Motor neuron (in vitro differentiated cells): ENCODE measurements around the gene SYNE2. TPM values are rescaled to one million over a fixed set of nuclear protein-coding genes. Genes with fewer than 3 reads are reported as not detected.

Source experiments
- ATAC-seq, 8 experiments: fragments of 200-7000 bp; cut with Tn5 transposase; replicated peaks in 6 of 8; 2 replicates each; pipeline ENCODE4 v1.8.0; 2021; ENCODE audit warnings: mild to moderate bottlenecking in 8 of 8, moderate library complexity in 8 of 8
- H3K27ac ChIP-seq, 2 donors: fragments of 250-450 bp; sonication (Bioruptor Pico); 2 replicates each; pipeline ENCODE4 v1.9.0; 2021; ENCODE audit warnings: antibody characterized with exemption in 2 of 2, mild to moderate bottlenecking in 2 of 2, moderate library complexity in 1 of 2
- H3K4me1 ChIP-seq, 2 donors: fragments of 250-450 bp; sonication (Bioruptor Pico); replicated peaks in 1 of 2; 2 replicates each; pipeline ENCODE4 v1.6.1; 2021; ENCODE audit warnings: antibody characterized with exemption in 2 of 2, mild to moderate bottlenecking in 2 of 2, moderate library complexity in 1 of 2
- H3K4me3 ChIP-seq, 5 donors: fragments of 250-450 bp; sonication (Bioruptor Pico); 2 replicates each; pipeline ENCODE4 v1.9.0; 2021; ENCODE audit warnings: antibody characterized with exemption in 5 of 5, mild to moderate bottlenecking in 5 of 5, moderate library complexity in 4 of 5
- WGBS, 10 experiments: fragments of 450-650 bp; shearing (Covaris generic); methylation state at CpG; one replicate each; pipeline ENCODE4 v1.0.0; 2022; 5-methylcytosine and 5-hydroxymethylcytosine counted together
- in situ Hi-C, 9 experiments: fragments of 400-800 bp; cut with MboI; loops; one replicate each; pipeline ENCODE4 v1.15.0; 2021; ENCODE audit warnings: low sequenced_read_pairs in 9 of 9, low pct_unique_long_range_greater_than_20kb in 2 of 9; ENCODE audit not compliant: unreplicated experiment in 9 of 9
- total RNA-seq, 8 experiments: library from RNA; unstranded; fragments of 300-600 nt; gene quantifications; 2 replicates each; pipeline versions ENCODE4 v1.2.3 to v1.2.4, GENCODE V29; 2022

The SYNE2 gene
- total RNA-seq, 8 experiments from 2014 or later: 3.6 to 51.3 (median 34.2) TPM

DNA sequence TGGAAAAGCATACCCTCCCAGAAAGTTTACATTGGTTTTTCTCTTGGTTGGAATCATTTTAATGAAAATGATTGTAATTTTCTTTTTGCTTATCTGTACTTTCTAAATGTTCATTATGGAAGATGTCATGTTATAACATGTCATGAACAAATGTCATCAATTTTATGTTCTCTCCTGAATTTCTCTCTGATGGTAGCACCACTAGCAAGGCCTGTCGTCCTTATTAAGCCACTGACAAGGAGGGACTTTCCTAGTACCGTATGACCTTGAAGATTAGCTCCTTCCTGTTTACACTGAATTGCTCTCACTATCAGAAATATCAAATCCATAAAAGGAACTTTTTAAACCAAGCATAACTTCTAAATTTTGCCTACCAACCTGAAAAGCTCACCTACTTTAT is 342.4 kb downstream of the SYNE2 start:
- in situ Hi-C loops: no loop called here
- WGBS, 10 experiments: 60 to 100% (median 82%) methylated on average over 1 to 2 of the region's 2 CpGs; no CpG with 5 or more reads in 2 of the 10 experiments
- no peak overlapping the region for H3K27ac ChIP-seq
- no peak for ATAC-seq
- H3K4me1 ChIP-seq: peaks cover 23 to 25% of the 10 kb centered on the region in 2 donors
- H3K4me3 ChIP-seq: no peak overlapping the region

- no peak for ATAC-seq
- in situ Hi-C loops: no loop called here
- Histone ChIP-seq H3K4me1 (peaks cover 28% of the 10 kb centered on the region in 2 donors), H3K27ac (peak overlapping the region; percentile 75 to 93), H3K4me3 (no peak overlapping the region)
- 70 to 100% (median 78%) methylated on average over 2 to 5 of the region's 5 CpGs; no CpG with 5 or more reads in 1 of the 10 experiments for WGBS, 10 experiments
These were observed 343.3 kb downstream of the SYNE2 start for GRCh38 chr14:64196056-64196455.

DNA sequence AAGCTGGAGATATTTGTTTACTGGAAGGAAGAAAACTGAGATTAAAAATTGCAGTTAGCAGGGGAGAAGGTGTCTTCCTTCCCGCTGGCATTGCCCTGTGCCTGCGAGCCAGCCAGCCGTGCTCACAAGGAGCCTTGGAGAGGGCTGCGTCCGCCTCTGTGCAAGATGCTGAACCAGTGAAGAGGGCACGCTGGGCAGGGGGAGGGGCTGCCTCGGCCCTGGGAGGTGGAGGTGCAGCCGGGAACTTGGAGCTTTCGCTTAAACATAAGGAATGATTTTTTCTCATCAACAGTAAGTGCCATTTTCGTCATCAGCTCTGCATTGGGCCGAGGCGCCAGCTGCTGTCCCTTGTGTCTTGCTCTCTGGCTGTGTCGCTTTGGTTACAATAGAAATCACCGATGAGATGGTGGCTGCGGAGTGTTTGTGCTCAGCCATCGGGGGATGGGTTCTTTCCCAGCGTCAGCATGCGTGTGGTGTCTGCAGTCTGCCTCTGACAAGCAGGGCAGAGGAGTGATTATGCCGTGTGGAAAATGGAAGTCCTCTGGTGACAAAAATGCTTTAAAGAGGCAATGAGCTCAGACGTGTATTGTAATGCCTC is 344.1 kb downstream of the SYNE2 start:
- Histone ChIP-seq H3K4me1 (peaks cover 28% of the 10 kb centered on the region in 2 donors), H3K4me3 (peak overlapping the region; percentile 27 to 40 (median 37)), H3K27ac (peak overlapping the region; percentile 75 to 93)
- ATAC-seq: peak; percentile 88 to 96 (median 94)
- 0 to 29% (median 3%) methylated on average over 1 to 13 of the region's 20 CpGs; no CpG with 5 or more reads in 2 of the 10 experiments for WGBS, 10 experiments
- in situ Hi-C loops: no loop called here

- in situ Hi-C loops: no loop called here
- H3K4me3 ChIP-seq: peak overlapping the region in 4 of 5 donors; percentile 27 to 40 (median 38)
- no peak for ATAC-seq
- WGBS, 10 experiments: 0 to 100% (median 59%) methylated on average over 1 to 3 of the region's 3 CpGs; no CpG with 5 or more reads in 2 of the 10 experiments
- H3K4me1 ChIP-seq: peaks cover 28% of the 10 kb centered on the region in 2 donors
- H3K27ac ChIP-seq: peak overlapping the region in 1 of 2 donors; percentile 93
These were observed 345.2 kb downstream of the SYNE2 start for GRCh38 chr14:64197996-64198395.

DNA sequence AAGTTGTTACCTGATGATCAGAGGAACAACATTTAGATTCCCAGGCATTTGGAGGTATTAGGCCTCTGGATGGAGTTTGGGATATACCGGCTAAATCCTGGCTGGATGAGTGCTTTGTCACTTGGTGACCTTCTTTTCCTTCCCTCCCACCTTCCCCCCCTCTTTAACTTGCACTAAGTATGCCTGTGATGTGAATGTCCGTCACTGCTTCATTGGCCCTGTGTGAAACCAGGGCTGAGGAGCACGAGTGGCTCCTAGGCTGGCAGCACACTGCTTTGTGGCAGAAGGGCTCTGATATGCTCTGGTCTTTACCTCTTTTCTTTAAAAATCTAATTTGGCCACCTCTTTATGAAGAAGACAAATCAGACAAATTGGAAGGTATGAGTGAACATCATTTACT is 345.7 kb downstream of the SYNE2 start:
- no peak overlapping the region for H3K4me3 ChIP-seq
- H3K4me1 ChIP-seq: peaks cover 28% of the 10 kb centered on the region in 2 donors
- ATAC-seq: no peak
- 60 to 100% (median 100%) methylated on average over 1 to 2 of the region's 3 CpGs; no CpG with 5 or more reads in 1 of the 10 experiments for WGBS, 10 experiments
- in situ Hi-C loops: no loop called here
- H3K27ac ChIP-seq: peak overlapping the region in 1 of 2 donors; percentile 93

DNA sequence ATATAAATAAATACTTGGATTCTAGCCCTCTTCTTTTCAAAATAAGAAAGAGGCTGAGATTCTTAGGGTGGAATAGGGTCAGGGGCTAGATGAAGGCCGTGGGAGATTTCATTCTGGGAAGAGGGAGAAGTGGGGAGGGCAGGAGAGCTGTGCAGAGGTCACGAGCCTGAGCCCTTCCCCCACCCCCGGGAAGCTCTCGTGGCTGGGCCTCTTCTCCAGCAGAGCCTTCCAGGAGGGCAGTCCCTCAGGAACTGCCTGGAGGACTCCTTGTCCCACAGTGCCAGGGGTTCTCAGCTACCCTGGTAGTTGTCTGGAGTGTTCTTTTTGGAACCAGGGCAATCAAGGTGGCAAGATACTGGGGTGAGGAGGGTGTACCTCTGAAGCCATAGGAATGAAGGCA is 347.4 kb downstream of the SYNE2 start:
- Histone ChIP-seq H3K27ac (no peak overlapping the region), H3K4me3 (no peak overlapping the region), H3K4me1 (peaks cover 28% of the 10 kb centered on the region in 2 donors)
- in situ Hi-C loops: no loop called here
- ATAC-seq: peak in 2 of 8 experiments; percentile 21 to 26
- WGBS, 10 experiments: 0 to 60% (median 33%) methylated on average over 1 to 3 of the region's 4 CpGs; no CpG with 5 or more reads in 5 of the 10 experiments

DNA sequence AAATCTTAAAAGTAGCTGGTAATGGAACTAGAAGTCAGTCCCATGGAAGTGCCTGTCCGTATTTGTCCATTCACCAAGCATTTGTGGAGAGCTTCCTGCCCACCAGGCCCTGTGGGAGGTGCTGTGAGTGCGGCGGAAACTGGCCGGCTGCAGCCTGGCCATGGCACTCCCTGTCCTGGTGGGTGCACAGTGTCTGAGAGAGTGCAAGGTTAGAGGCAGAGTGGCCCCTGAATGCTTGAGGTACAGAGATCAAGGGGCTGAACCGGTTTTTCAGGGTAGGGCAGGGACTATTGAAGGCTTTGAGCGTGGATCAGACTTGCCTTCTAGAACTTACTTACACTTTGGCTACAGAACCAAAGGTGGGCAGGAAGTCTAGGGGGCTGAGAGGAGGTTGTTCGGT is 348.5 kb downstream of the SYNE2 start:
- 40 to 100% (median 84%) methylated on average over 1 to 6 of the region's 7 CpGs; no CpG with 5 or more reads in 6 of the 10 experiments for WGBS, 10 experiments
- in situ Hi-C loops: no loop called here
- Histone ChIP-seq H3K27ac (no peak overlapping the region), H3K4me3 (no peak overlapping the region), H3K4me1 (peaks cover 21 to 28% of the 10 kb centered on the region in 2 donors)
- no peak for ATAC-seq

DNA sequence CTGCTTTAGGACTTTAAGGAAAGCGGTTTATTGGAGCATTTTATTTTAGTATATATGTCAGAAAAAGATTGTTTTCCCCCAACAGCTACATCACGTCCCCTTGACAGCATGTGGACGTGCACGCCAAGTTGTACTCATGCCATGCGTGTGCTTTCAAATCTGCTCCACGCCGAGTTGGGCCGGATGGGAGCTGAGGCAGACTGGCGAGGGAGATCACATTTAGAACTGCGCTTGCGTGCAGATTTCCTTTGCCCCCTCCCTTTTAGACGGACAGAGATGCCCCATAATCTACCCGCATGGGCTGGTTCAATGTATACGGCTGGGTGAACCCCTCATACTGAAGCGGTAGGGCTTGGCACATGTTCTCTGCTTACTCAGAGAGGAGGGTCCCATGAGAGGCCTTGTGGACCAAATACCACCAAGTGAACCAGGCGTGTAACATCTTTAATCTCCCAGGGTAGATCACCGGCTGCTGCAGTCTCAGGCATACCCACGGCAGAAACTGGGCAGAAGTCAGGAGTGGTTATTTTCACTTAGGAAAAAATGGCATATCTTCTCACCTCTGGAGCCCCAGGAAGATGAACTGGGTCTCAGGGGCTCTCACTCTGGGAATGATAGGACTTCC is 349.2 kb downstream of the SYNE2 start:
- no peak for ATAC-seq
- H3K4me3 ChIP-seq: no peak overlapping the region
- WGBS, 10 experiments: 90 to 100% (median 97%) methylated on average over 1 to 13 of the region's 18 CpGs; no CpG with 5 or more reads in 2 of the 10 experiments
- no peak overlapping the region for H3K27ac ChIP-seq
- peaks cover 17 to 24% of the 10 kb centered on the region in 2 donors for H3K4me1 ChIP-seq
- in situ Hi-C loops: no loop called here

DNA sequence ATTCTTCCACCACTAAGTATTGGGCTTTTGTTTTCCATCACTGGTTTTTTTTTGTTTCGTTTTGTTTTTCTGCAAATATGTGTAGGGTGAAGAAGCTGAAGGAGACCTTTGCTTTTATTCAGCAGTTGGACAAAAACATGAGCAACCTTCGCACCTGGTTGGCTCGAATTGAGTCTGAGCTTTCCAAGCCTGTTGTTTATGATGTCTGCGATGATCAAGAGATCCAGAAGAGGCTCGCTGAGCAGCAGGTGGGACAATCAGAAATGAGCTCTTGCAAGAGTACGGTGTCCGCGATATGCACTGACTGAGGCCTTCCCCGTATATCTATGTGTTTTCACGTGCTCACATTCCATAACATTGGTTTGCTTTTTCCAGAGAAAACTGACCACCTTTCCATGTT is 349.9 kb downstream of the SYNE2 start:
- WGBS, 10 experiments: 61 to 93% (median 88%) methylated on average over 4 to 10 of the region's 10 CpGs; no CpG with 5 or more reads in 2 of the 10 experiments
- no peak overlapping the region for H3K4me3 ChIP-seq
- no peak for ATAC-seq
- H3K27ac ChIP-seq: no peak overlapping the region
- peaks cover 17 to 21% of the 10 kb centered on the region in 2 donors for H3K4me1 ChIP-seq
- in situ Hi-C loops: no loop called here

GRCh38 chr14:64203366-64204006 is 350.7 kb downstream of the SYNE2 start:
- Histone ChIP-seq H3K4me1 (peaks cover 9 to 14% of the 10 kb centered on the region in 2 donors), H3K4me3 (no peak overlapping the region), H3K27ac (no peak overlapping the region)
- ATAC-seq: no peak
- in situ Hi-C loops: no loop called here
- WGBS, 10 experiments: 28 to 100% (median 90%) methylated on average over 1 to 4 of the region's 4 CpGs; no CpG with 5 or more reads in 1 of the 10 experiments

DNA sequence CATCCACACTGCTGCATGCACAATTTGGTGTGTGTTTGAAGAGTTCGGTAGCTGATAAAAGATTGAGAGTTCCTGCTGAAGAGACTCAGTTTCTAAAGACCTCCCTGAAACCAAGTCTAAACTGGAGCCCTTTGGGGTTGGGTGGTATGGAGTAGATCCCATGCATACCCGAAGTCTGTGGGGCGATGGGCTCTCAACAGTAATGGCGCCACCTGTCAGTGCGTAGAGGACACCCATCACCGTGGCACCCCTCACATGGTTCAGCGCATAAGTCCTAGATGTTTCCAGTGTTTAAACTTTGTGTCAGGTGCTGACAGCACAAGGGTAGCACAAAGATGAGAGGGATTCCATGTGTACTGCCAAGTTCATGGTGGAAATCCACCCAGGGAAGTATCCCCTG is 355.5 kb downstream of the SYNE2 start:
- WGBS, 10 experiments: 80 to 100% (median 95%) methylated on average over 2 to 5 of the region's 7 CpGs; no CpG with 5 or more reads in 4 of the 10 experiments
- no peak overlapping the region for H3K27ac ChIP-seq
- ATAC-seq: no peak
- in situ Hi-C loops: no loop called here
- peaks cover 0 to 5% of the 10 kb centered on the region in 2 donors for H3K4me1 ChIP-seq
- no peak overlapping the region for H3K4me3 ChIP-seq

GRCh38 chr14:64208981-64209380 is 356.2 kb downstream of the SYNE2 start:
- H3K4me3 ChIP-seq: no peak overlapping the region
- peaks cover 0 to 5% of the 10 kb centered on the region in 2 donors for H3K4me1 ChIP-seq
- no peak overlapping the region for H3K27ac ChIP-seq
- in situ Hi-C loops: no loop called here
- 66 to 100% (median 88%) methylated on average over 3 to 6 of the region's 10 CpGs; no CpG with 5 or more reads in 2 of the 10 experiments for WGBS, 10 experiments
- no peak for ATAC-seq
